ENCODE measurements around the gene AGBL4. TPM values are rescaled to one million over a fixed set of nuclear protein-coding genes. Genes with fewer than 3 reads are reported as not detected.

The AGBL4 gene
- total and polyA plus RNA-seq, 7 experiments from 2014 or later = 0.27 TPM; not detected in 6

- CTCF ChIA-PET = no interaction called here
- no peaks in the 10 kb centered on the region for H3K36me3 Mint-ChIP-seq
These were observed 836.7 kb downstream of the AGBL4 start for GRCh38 chr1:49187056-49187455.

GRCh38 chr1:49185450-49185980 is 838.2 kb downstream of the AGBL4 start:
- ChIA-PET CTCF (no interaction called here), POLR2A (no interaction called here)
- Histone ChIP-seq H3K27ac (ENCODE audit: low read depth, low read length) (no peak overlapping the region), H3K4me1 (ENCODE audit: control insufficient read depth in 2 of 2, insufficient read depth in 2 of 2, low read length in 2 of 2) (no peaks in the 10 kb centered on the region), H3K4me3 (ENCODE audit: low read length) (no peak overlapping the region), H3K27me3 (ENCODE audit: control insufficient read depth in 2 of 2, insufficient read depth in 2 of 2, low read length in 2 of 2) (no peaks in the 10 kb centered on the region), H3K36me3 (ENCODE audit: control insufficient read depth in 2 of 3, insufficient read depth in 3 of 3, low read length in 3 of 3) (no peaks in the 10 kb centered on the region), H3K9me3 (ENCODE audit: control insufficient read depth in 2 of 3, low read length in 3 of 3) (no peaks in the 10 kb centered on the region)
- H3K27me3 Mint-ChIP-seq = peaks cover 0 to 3% (median 0%) of the 10 kb centered on the region in 5 donors
- ATAC-seq (no peak), DNase-seq (no peak)
- no peak overlapping the region for H3K27ac Mint-ChIP-seq
- H3K4me1 Mint-ChIP-seq = no peaks in the 10 kb centered on the region
- intact Hi-C loops (cut with micrococcal nuclease) = no loop called here
- no peak overlapping the region for H3K4me3 Mint-ChIP-seq
- H3K36me3 Mint-ChIP-seq = no peaks in the 10 kb centered on the region
- H3K9me3 Mint-ChIP-seq = peaks cover 0 to 17% (median 6%) of the 10 kb centered on the region in 11 donors

More at GRCh38 chr1:49187056-49187455, 836.7 kb downstream of the AGBL4 start:
- no peaks in the 10 kb centered on the region for H3K36me3 ChIP-seq (ENCODE audit: control insufficient read depth in 2 of 3, insufficient read depth in 3 of 3, low read length in 3 of 3)
- Mint-ChIP-seq H3K9me3 (peaks cover 0 to 17% (median 6%) of the 10 kb centered on the region in 11 donors), H3K27ac (no peak overlapping the region), H3K4me3 (no peak overlapping the region), H3K27me3 (no peaks in the 10 kb centered on the region), H3K4me1 (no peaks in the 10 kb centered on the region)
- H3K27ac ChIP-seq (ENCODE audit: low read depth, low read length) = no peak overlapping the region
- POLR2A ChIA-PET = no interaction called here
- H3K4me3 ChIP-seq (ENCODE audit: low read length) = no peak overlapping the region
- intact Hi-C loops (cut with micrococcal nuclease) = no loop called here
- DNase-seq (no peak), ATAC-seq (no peak)
- no peaks in the 10 kb centered on the region for H3K27me3 ChIP-seq (ENCODE audit: control insufficient read depth in 2 of 2, insufficient read depth in 2 of 2, low read length in 2 of 2)
- H3K4me1 ChIP-seq (ENCODE audit: control insufficient read depth in 2 of 2, insufficient read depth in 2 of 2, low read length in 2 of 2) = no peaks in the 10 kb centered on the region
- H3K9me3 ChIP-seq (ENCODE audit: control insufficient read depth in 2 of 3, low read length in 3 of 3) = no peaks in the 10 kb centered on the region

DNA sequence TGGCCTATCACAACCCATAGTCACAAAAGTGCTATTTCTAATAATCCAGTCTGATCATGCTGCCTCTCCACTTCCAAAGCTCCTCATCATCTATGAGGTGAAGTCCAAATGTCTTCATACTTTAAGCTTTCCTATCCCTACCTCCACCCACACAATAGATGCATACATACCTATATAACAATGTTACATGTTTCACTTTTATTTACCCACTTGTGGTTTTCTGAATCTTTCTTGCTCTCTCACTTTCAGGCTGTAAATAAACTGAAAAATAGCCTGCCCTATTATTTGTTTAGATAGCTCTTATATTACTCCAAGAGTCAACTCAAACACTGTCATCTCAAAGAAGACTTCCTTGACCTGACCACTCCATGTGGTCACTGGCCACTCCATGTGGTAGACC is 840.3 kb downstream of the AGBL4 start:
- Histone ChIP-seq H3K9me3 (ENCODE audit: control insufficient read depth in 2 of 3, low read length in 3 of 3) (no peaks in the 10 kb centered on the region), H3K27me3 (ENCODE audit: control insufficient read depth in 2 of 2, insufficient read depth in 2 of 2, low read length in 2 of 2) (no peaks in the 10 kb centered on the region), H3K4me1 (ENCODE audit: control insufficient read depth in 2 of 2, insufficient read depth in 2 of 2, low read length in 2 of 2) (no peaks in the 10 kb centered on the region), H3K4me3 (ENCODE audit: low read length) (no peak overlapping the region), H3K36me3 (ENCODE audit: control insufficient read depth in 2 of 3, insufficient read depth in 3 of 3, low read length in 3 of 3) (no peaks in the 10 kb centered on the region), H3K27ac (ENCODE audit: low read depth, low read length) (no peak overlapping the region)
- POLR2A ChIA-PET = no interaction called here
- Mint-ChIP-seq H3K27ac (no peak overlapping the region), H3K9me3 (peaks cover 0 to 17% (median 6%) of the 10 kb centered on the region in 11 donors), H3K27me3 (peaks cover 0 to 3% (median 0%) of the 10 kb centered on the region in 5 donors), H3K36me3 (no peaks in the 10 kb centered on the region), H3K4me3 (no peak overlapping the region), H3K4me1 (no peaks in the 10 kb centered on the region)
- ATAC-seq (no peak), DNase-seq (no peak)
- intact Hi-C loops (cut with micrococcal nuclease) = no loop called here
- CTCF ChIA-PET = no interaction called here

GRCh38 chr1:49181033-49181432 is 842.7 kb downstream of the AGBL4 start:
- no peaks in the 10 kb centered on the region for H3K27me3 ChIP-seq (ENCODE audit: control insufficient read depth in 2 of 2, insufficient read depth in 2 of 2, low read length in 2 of 2)
- H3K27ac Mint-ChIP-seq = no peak overlapping the region
- CTCF ChIA-PET = no interaction called here
- no peak for DNase-seq
- H3K4me3 Mint-ChIP-seq = no peak overlapping the region
- intact Hi-C loops (cut with micrococcal nuclease) = no loop called here
- H3K4me1 ChIP-seq (ENCODE audit: control insufficient read depth in 2 of 2, insufficient read depth in 2 of 2, low read length in 2 of 2) = no peaks in the 10 kb centered on the region
- H3K27me3 Mint-ChIP-seq = peaks cover 0 to 3% (median 0%) of the 10 kb centered on the region in 5 donors
- no peaks in the 10 kb centered on the region for H3K4me1 Mint-ChIP-seq
- POLR2A ChIA-PET = no interaction called here
- no peaks in the 10 kb centered on the region for H3K9me3 ChIP-seq (ENCODE audit: control insufficient read depth in 2 of 3, low read length in 3 of 3)
- H3K4me3 ChIP-seq (ENCODE audit: low read length) = no peak overlapping the region
- H3K36me3 ChIP-seq (ENCODE audit: control insufficient read depth in 2 of 3, insufficient read depth in 3 of 3, low read length in 3 of 3) = no peaks in the 10 kb centered on the region
- no peak overlapping the region for H3K27ac ChIP-seq (ENCODE audit: low read depth, low read length)
- H3K36me3 Mint-ChIP-seq = no peaks in the 10 kb centered on the region
- H3K9me3 Mint-ChIP-seq = peaks cover 0 to 15% (median 0%) of the 10 kb centered on the region in 11 donors
- no peak for ATAC-seq

GRCh38 chr1:49171941-49172593 is 851.7 kb downstream of the AGBL4 start:
- POLR2A ChIA-PET = no interaction called here
- DNase-seq (no peak), ATAC-seq (no peak)
- Mint-ChIP-seq H3K4me3 (no peak overlapping the region), H3K27ac (no peak overlapping the region), H3K27me3 (peaks cover 0 to 4% (median 0%) of the 10 kb centered on the region in 5 donors), H3K4me1 (no peaks in the 10 kb centered on the region), H3K36me3 (no peaks in the 10 kb centered on the region), H3K9me3 (peaks cover 0 to 12% (median 0%) of the 10 kb centered on the region in 11 donors)
- Histone ChIP-seq H3K36me3 (ENCODE audit: control insufficient read depth in 2 of 3, insufficient read depth in 3 of 3, low read length in 3 of 3) (no peaks in the 10 kb centered on the region), H3K27me3 (ENCODE audit: control insufficient read depth in 2 of 2, insufficient read depth in 2 of 2, low read length in 2 of 2) (no peaks in the 10 kb centered on the region), H3K4me3 (ENCODE audit: low read length) (no peak overlapping the region), H3K9me3 (ENCODE audit: control insufficient read depth in 2 of 3, low read length in 3 of 3) (no peaks in the 10 kb centered on the region), H3K4me1 (ENCODE audit: control insufficient read depth in 2 of 2, insufficient read depth in 2 of 2, low read length in 2 of 2) (no peaks in the 10 kb centered on the region), H3K27ac (ENCODE audit: low read depth, low read length) (no peak overlapping the region)
- CTCF ChIA-PET = no interaction called here
- intact Hi-C loops (cut with micrococcal nuclease) = no loop called here

DNA sequence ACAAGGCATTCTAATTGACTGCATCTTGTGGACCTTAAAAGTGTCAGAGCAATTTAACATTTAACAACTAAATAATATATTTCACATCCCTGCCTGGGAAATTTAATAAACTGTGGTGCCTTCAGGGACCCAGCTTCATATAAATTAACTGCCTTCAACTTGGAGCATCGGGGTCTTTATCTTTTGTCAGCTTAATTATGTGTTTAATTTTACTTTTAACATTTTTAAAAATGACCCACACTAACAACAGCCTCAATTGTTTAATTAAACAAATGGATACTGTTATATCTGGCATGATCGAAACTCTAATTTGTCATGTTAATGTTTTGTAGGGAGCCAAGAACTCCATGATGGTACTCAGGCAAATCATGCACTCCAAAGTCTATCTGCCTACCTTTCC is 857.7 kb downstream of the AGBL4 start:
- Histone ChIP-seq H3K4me3 (ENCODE audit: low read length) (no peak overlapping the region), H3K36me3 (ENCODE audit: control insufficient read depth in 2 of 3, insufficient read depth in 3 of 3, low read length in 3 of 3) (no peaks in the 10 kb centered on the region), H3K4me1 (ENCODE audit: control insufficient read depth in 2 of 2, insufficient read depth in 2 of 2, low read length in 2 of 2) (no peaks in the 10 kb centered on the region), H3K27me3 (ENCODE audit: control insufficient read depth in 2 of 2, insufficient read depth in 2 of 2, low read length in 2 of 2) (no peaks in the 10 kb centered on the region), H3K27ac (ENCODE audit: low read depth, low read length) (no peak overlapping the region), H3K9me3 (ENCODE audit: control insufficient read depth in 2 of 3, low read length in 3 of 3) (no peaks in the 10 kb centered on the region)
- Mint-ChIP-seq H3K36me3 (no peaks in the 10 kb centered on the region), H3K4me1 (no peaks in the 10 kb centered on the region), H3K27ac (no peak overlapping the region), H3K4me3 (no peak overlapping the region), H3K9me3 (peaks cover 0 to 3% (median 0%) of the 10 kb centered on the region in 11 donors), H3K27me3 (peaks cover 0 to 4% (median 0%) of the 10 kb centered on the region in 5 donors)
- CTCF ChIA-PET = no interaction called here
- ATAC-seq (no peak), DNase-seq (no peak)
- POLR2A ChIA-PET = no interaction called here
- intact Hi-C loops (cut with micrococcal nuclease) = no loop called here

GRCh38 chr1:49163031-49163430 is 860.7 kb downstream of the AGBL4 start:
- Histone ChIP-seq H3K27me3 (ENCODE audit: control insufficient read depth in 2 of 2, insufficient read depth in 2 of 2, low read length in 2 of 2) (no peaks in the 10 kb centered on the region), H3K4me1 (ENCODE audit: control insufficient read depth in 2 of 2, insufficient read depth in 2 of 2, low read length in 2 of 2) (no peaks in the 10 kb centered on the region), H3K27ac (ENCODE audit: low read depth, low read length) (no peak overlapping the region), H3K9me3 (ENCODE audit: control insufficient read depth in 2 of 3, low read length in 3 of 3) (no peaks in the 10 kb centered on the region), H3K4me3 (ENCODE audit: low read length) (no peak overlapping the region), H3K36me3 (ENCODE audit: control insufficient read depth in 2 of 3, insufficient read depth in 3 of 3, low read length in 3 of 3) (no peaks in the 10 kb centered on the region)
- Mint-ChIP-seq H3K4me3 (no peak overlapping the region), H3K36me3 (no peaks in the 10 kb centered on the region), H3K4me1 (no peaks in the 10 kb centered on the region), H3K27me3 (peaks cover 0 to 4% (median 0%) of the 10 kb centered on the region in 5 donors), H3K9me3 (peaks cover 0 to 8% (median 3%) of the 10 kb centered on the region in 11 donors), H3K27ac (no peak overlapping the region)
- no peak for ATAC-seq
- ChIA-PET CTCF (no interaction called here), POLR2A (no interaction called here)
- intact Hi-C loops (cut with micrococcal nuclease) = no loop called here
- DNase-seq = no peak

Measured in naive thymus-derived CD4-positive, alpha-beta T cell (primary cell).